Activated T-helper 2 cell treated with anti-CD3 and anti-CD28 coated beads, Interferon-gamma antibody, Interleukin-2, Interleukin-4, amounts not matched to agents 10 μg/mL and 5 μg/mL and 100 μg/mL, durations not matched to agents 14 hours and 24 hours and 36 hours (primary cell): ENCODE measurements around the gene ANK3. TPM values are rescaled to one million over a fixed set of nuclear protein-coding genes. Genes with fewer than 3 reads are reported as not detected.

Source experiments
- DNase-seq: peaks from one replicate; pipeline ENCODE4 v3.0.0; 2021; ENCODE audit warnings: low spot score
- H3K27ac Mint-ChIP-seq: one replicate; pipeline ENCODE4 v1.8.0; 2021; ENCODE audit warnings: mixed read lengths
- H3K27me3 Mint-ChIP-seq: one replicate; pipeline ENCODE4 v1.8.0; 2021; ENCODE audit warnings: low read depth, mixed read lengths
- H3K36me3 Mint-ChIP-seq: one replicate; pipeline ENCODE4 v1.8.0; 2021; ENCODE audit warnings: low read depth, mixed read lengths
- H3K4me1 Mint-ChIP-seq: one replicate; pipeline ENCODE4 v1.8.0; 2021; ENCODE audit warnings: low read depth, mixed read lengths
- H3K4me3 Mint-ChIP-seq: one replicate; pipeline ENCODE4 v1.8.0; 2021; ENCODE audit warnings: low read depth, mild to moderate bottlenecking, moderate library complexity, mixed read lengths
- H3K9me3 Mint-ChIP-seq: one replicate; pipeline ENCODE4 v1.8.0; 2021; ENCODE audit warnings: mixed read lengths
- intact Hi-C: fragments of 100-400 bp; cut with micrococcal nuclease; formaldehyde crosslinking; loops from one replicate; pipeline ENCODE4 v1.15.1; 2023
- total RNA-seq: library from RNA; stranded (reverse); gene quantifications from 2 replicates; pipeline ENCODE4 v1.2.3, GENCODE V29; 2022

ANK3 gene
- total RNA-seq = 14.4 and 16.8 TPM in 2 replicates

DNA sequence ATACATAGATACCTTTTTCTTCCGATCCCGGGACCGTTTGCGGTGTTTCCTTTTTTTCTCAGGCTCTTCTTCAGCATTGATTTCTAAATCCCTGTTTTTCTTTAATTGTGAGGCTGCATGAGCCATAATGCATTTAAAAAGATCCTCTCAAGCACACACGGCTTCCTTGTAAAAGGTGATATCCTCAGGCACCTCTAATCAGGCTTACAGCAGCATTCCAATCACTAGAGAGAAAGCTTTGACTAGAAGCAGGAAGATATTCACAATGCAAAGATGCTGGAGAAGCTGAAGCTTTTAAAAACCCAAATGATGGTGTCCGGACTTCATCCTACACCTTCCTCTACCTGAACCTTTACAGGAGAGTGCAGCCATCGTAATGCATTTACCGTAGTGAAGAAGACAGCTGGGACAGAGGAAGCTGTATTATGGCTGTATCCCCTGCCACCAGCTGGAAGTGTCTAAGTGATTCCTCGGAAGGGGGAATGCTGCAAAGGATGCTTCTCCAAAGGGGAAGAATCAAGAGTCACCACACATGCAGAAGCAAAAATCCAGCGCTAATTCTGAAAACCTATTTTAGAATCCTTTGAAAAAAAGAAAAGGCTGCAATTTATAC, at the start of gene ANK3:
Gene ANK3 (minus strand): TSS at position 463 of the 613 bp plus-strand sequence. CDS start 337 bp downstream, at position 126.
- Mint-ChIP-seq H3K4me1 (peaks cover 7% of the 10 kb centered on the region), H3K9me3 (no peaks in the 10 kb centered on the region), H3K4me3 (no peak within 1 kb of the TSS), H3K27ac (no peak within 1 kb of the TSS), H3K36me3 (no peaks in the 10 kb centered on the region), H3K27me3 (no peaks in the 10 kb centered on the region)
- no peak for DNase-seq
- intact Hi-C loops = no loop called here

DNA sequence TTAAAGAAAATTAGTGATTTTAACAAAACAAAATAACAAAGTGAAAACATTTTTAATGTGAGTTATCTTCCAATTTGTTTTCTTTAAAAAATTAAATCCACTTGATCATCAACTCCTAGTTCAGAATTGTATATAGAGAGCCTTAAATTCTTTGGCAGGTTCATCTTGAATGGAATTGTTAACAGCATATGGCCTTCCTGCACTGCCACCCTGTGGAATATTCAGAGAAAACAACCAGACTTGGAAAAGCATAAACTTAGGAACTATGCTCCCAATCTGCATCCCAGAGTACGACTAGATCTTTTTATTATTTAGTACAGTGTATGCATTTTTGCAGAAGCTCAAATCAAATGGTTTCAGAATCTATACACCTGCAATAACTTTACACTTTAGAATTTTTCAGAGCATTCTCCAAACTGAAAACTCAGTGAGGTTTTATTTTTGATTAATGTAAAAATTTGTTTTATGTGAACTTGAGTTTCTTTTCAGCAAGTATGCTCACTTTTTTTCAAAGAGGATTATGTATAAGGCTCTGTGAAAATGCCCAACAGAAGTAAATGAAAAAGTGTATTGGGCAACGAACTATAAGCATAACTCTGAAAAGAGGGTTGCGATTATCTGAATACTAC, 44.9 kb upstream of the ANK3 start:
- Mint-ChIP-seq H3K36me3 (no peaks in the 10 kb centered on the region), H3K27me3 (no peaks in the 10 kb centered on the region), H3K4me3 (no peak overlapping the region), H3K9me3 (no peaks in the 10 kb centered on the region), H3K27ac (no peak overlapping the region), H3K4me1 (no peaks in the 10 kb centered on the region)
- no peak for DNase-seq
- intact Hi-C loops = loop anchor here (1.0 to 2.0 kb wide), 4 partner anchors 196 to 334 kb away; no protein-coding TSS in a partner anchor

DNA sequence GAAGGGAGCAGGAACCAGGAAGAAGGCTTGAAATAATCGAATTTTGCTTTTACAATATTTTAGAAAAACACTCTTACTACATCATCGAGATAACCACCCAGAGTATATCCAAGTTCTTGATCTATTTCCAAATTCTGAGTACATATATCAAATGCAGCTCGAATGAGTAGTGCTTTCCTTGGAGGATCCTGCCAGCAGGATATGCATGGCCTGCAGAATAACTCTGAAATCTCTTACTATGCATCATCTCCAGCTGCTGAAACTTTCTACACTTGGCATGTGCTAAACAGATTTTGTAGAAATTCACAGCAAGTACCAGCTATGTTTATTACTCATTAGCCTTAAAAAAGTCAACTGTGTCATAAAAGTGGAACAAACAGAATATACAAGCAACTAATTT, 44.0 kb upstream of the ANK3 start:
- intact Hi-C loops = loop anchor here (1.0 to 2.0 kb wide), 4 partner anchors 195 to 333 kb away; no protein-coding TSS in a partner anchor
- Mint-ChIP-seq H3K9me3 (no peaks in the 10 kb centered on the region), H3K4me3 (no peak overlapping the region), H3K4me1 (peaks cover 2% of the 10 kb centered on the region), H3K27ac (no peak overlapping the region), H3K36me3 (no peaks in the 10 kb centered on the region), H3K27me3 (no peaks in the 10 kb centered on the region)
- DNase-seq = no peak

DNA sequence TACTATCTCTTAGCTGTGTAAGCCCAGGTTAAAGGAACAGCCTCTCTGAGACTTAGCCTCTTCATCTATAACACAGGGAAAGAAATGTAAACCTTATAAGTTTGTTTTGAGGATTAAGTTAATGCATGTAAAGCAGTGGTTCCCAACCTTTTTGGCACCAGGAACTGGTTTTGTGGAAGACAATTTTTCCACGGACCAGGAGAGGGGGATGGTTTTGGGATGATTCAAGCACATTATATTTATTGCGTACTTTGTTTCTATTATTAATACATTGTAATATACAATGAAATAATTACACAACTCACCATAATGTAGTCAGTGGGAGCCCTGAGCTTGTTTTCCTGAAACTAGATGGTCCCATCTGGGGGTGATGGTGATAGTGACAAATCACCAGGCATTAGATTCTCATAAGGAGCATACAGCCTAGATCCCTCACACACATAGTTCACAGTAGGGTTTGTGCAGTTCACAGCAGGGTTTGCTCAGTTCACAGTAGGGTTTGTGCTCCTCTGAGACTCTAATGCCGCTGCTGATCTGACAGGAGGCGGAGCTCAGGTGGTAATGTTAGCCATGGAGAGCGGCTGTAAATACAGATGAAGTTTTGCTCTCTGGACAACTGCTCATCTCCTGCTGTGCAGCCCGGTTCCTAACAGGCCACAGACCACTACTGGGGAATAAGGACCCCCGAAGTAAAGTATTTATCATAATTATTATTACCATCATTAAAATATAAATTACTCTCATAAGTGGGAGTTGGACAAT, 41.3 kb upstream of the ANK3 start:
- intact Hi-C loops = no loop called here
- Mint-ChIP-seq H3K9me3 (no peaks in the 10 kb centered on the region), H3K27me3 (no peaks in the 10 kb centered on the region)

DNA sequence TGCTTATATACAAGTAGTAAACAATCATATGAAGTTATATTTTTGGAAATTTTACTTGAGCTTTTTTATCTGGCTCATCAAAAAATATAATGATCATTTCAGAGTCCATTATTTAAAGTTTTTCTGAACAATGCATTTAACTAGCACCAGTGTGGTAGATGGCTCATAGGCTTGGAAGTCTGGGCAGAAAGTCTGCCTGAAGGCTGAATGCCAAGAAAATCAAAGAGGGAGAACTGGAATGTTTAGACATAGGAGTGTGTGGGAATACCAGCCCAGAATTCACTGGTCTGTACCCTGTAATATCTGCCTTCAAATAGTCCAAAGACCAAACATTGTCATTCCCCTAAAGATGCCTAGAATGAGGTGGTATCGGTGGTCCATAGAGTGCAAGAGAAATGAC, 40.3 kb upstream of the ANK3 start:
- no peak overlapping the region for H3K4me3 Mint-ChIP-seq
- H3K27ac Mint-ChIP-seq = no peak overlapping the region
- H3K9me3 Mint-ChIP-seq = no peaks in the 10 kb centered on the region
- DNase-seq = no peak
- peaks cover 3% of the 10 kb centered on the region for H3K27me3 Mint-ChIP-seq
- H3K36me3 Mint-ChIP-seq = no peaks in the 10 kb centered on the region
- H3K4me1 Mint-ChIP-seq = peaks cover 27% of the 10 kb centered on the region
- intact Hi-C loops = no loop called here

More for the DNA sequence above, 41.3 kb upstream of the ANK3 start:
- Mint-ChIP-seq H3K4me3 (no peak overlapping the region), H3K4me1 (peaks cover 26% of the 10 kb centered on the region), H3K36me3 (no peaks in the 10 kb centered on the region), H3K27ac (no peak overlapping the region)
- no peak for DNase-seq

DNA sequence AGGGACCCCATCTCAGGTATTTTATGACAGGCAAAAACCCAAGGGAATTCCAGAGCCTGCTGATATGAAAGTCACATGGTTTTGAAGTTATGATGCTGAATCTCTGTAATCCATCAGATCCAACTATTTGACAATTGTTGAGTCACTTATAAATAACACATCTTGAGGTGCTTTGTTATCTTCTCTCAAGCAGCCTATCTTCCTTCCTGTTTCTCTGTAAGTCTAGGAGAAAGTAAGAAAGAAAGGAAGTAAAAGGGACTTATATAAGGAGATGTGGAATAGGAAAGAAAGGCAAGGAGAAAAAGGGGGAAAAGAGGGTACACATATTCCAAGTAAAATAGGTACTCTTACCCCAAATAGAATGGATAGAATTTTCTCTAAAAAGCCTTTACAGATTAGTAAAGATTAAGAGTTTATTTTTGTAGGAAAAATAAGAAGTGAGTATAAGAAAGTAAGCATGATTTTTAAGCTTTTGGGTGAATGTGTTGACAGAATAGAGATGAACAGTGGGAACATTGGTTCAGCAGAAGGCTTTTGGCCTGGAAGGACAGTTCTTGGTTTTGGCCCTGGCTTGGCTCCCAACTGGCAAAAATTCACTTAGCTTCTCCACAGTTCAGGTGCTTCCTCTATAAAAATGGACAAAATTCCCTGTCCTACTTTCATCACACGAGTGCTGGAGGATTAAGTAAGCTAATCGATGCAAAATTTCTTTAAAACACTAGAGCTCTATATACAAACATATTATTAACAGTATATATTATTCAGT, 39.6 kb upstream of the ANK3 start:
- H3K27ac Mint-ChIP-seq = no peak overlapping the region
- H3K4me1 Mint-ChIP-seq = peaks cover 27% of the 10 kb centered on the region
- no peaks in the 10 kb centered on the region for H3K36me3 Mint-ChIP-seq
- intact Hi-C loops = no loop called here
- H3K27me3 Mint-ChIP-seq = peaks cover 3% of the 10 kb centered on the region
- DNase-seq = no peak
- H3K4me3 Mint-ChIP-seq = no peak overlapping the region
- H3K9me3 Mint-ChIP-seq = no peaks in the 10 kb centered on the region

DNA sequence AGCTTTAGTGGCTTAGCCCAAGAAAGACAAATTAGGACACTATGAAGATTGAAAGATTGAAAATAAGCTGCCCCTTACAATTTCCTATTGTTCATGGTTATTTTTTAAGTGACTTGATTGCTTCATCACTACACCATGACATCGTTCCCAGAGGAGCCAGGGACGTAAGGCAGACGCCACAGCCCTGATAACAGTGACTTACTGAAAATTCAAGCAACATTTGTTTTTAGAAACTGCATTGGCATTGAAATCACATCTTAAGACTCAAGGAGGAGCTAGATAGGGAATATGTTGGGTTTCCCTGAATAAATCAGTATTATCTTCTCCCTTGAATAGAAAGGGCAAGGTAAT, 38.7 kb upstream of the ANK3 start:
- intact Hi-C loops = no loop called here

DNA sequence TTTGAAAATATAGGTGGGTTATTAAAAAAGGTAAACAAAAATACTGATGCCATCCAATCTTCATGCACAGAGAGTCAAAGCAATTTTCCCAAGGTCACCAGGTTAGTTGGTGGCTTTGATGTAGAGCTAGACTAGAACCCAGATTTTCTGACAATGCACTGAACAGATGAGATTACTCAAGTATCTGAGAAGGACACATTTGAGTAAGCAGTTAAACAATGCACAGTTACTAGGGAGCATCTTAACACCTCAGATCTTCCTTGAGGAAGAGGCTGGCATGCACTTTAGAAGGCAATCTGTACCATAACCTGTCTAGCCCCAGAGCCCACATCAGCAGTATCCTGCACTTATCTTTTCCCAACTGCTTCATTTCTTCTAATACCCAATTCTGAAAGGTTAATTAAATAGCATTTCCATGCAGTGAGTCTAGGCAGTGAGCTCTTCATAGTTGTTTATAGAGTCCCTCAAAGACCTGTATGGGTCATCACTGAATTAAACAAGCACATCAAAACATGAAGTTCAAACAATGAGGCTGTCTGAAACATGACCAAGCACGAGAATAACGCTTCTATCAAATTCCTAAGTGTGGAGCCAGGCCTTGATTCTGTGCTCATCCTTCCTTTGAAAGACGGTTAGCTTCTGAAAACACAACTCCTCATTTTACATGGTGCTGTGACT, 38.2 kb upstream of the ANK3 start:
- intact Hi-C loops = no loop called here
- Mint-ChIP-seq H3K36me3 (no peaks in the 10 kb centered on the region), H3K27me3 (peaks cover 3% of the 10 kb centered on the region), H3K4me1 (peaks cover 27% of the 10 kb centered on the region), H3K4me3 (no peak overlapping the region), H3K9me3 (no peaks in the 10 kb centered on the region), H3K27ac (no peak overlapping the region)
- no peak for DNase-seq

More for the DNA sequence above, 38.7 kb upstream of the ANK3 start:
- Mint-ChIP-seq H3K36me3 (no peaks in the 10 kb centered on the region), H3K27ac (no peak overlapping the region), H3K9me3 (no peaks in the 10 kb centered on the region), H3K27me3 (peaks cover 3% of the 10 kb centered on the region), H3K4me3 (no peak overlapping the region), H3K4me1 (peaks cover 27% of the 10 kb centered on the region)
- DNase-seq = no peak

DNA sequence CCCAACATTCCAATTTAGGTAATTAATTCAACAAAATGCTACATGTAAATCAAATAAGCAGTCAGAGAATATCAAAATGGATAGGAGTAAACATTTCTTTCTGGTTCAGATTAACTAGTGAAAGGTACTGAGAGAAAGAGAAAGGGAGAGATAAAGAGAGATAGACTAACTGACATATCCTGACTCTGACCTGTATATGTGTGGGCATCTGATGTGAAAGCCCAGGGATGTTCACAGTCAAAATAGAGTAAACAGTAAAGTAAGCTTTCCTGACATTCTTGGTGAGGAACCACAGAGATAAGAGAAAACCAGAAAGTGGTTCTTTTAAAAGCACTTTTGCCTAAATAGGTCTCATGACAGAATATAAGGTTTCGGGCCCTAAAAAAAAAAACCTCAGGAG, 37.5 kb upstream of the ANK3 start:
- no peaks in the 10 kb centered on the region for H3K36me3 Mint-ChIP-seq
- H3K4me3 Mint-ChIP-seq = no peak overlapping the region
- no peak for DNase-seq
- H3K4me1 Mint-ChIP-seq = peaks cover 27% of the 10 kb centered on the region
- H3K27ac Mint-ChIP-seq = no peak overlapping the region
- intact Hi-C loops = no loop called here
- H3K27me3 Mint-ChIP-seq = peaks cover 3% of the 10 kb centered on the region
- H3K9me3 Mint-ChIP-seq = no peaks in the 10 kb centered on the region

DNA sequence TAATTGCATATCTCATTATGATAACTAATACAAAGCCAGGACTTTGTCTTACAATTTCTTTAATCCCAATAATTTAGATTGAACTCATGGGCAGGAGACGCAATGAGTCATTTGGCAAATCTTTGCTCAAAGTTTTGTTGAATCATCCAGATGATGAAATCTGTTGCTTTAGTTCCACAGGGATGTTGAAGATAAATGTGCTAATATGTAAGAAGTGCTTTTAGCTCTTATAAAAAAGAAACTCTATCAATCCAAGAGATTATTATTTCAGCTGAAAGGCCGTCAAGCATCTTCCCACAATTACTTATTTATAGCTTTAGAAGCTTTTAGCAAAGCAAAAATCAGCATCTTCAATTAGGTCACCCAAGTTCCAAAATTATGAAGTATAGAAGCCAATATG, 36.8 kb upstream of the ANK3 start:
- intact Hi-C loops = no loop called here
- peaks cover 27% of the 10 kb centered on the region for H3K4me1 Mint-ChIP-seq
- no peaks in the 10 kb centered on the region for H3K9me3 Mint-ChIP-seq
- H3K36me3 Mint-ChIP-seq = no peaks in the 10 kb centered on the region
- peaks cover 3% of the 10 kb centered on the region for H3K27me3 Mint-ChIP-seq
- H3K27ac Mint-ChIP-seq = no peak overlapping the region
- no peak overlapping the region for H3K4me3 Mint-ChIP-seq
- no peak for DNase-seq

DNA sequence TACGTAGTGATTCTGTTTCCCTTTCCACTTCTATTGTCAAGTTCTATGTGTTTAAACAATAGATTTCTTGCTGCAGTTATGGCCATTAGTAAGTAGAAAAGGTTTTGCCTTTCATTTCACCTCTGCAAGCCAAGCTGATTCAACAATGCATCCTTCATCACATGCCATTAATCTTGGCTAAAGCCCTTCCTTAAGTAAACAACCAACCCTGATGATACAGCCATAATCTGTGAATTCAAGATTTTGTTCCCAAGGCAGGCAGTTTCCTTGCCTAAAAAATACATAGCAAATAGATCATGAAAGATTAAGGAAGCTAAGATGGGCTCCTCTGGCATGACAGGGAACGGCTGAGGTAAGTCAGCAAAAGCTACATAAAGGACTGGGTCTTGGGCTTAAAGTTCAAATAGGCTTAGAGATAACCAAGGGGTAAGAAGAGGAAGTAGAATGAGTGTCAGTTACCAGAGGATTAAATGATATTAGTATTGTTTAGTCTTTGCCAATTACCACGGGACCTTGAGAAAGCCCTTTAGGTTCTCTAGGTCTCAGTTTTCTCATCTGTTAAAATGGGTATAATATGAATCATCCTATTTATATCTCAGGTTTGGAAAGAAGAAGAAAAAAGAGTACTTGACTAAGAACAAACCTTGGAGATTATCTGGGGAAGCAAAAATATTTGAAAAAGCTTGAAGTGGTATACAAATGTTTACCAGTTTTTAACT, 35.9 kb upstream of the ANK3 start:
- intact Hi-C loops = no loop called here
- Mint-ChIP-seq H3K36me3 (no peaks in the 10 kb centered on the region), H3K27ac (no peak overlapping the region), H3K27me3 (peaks cover 3% of the 10 kb centered on the region), H3K4me3 (no peak overlapping the region), H3K9me3 (no peaks in the 10 kb centered on the region), H3K4me1 (peaks cover 27% of the 10 kb centered on the region)
- DNase-seq = no peak

DNA sequence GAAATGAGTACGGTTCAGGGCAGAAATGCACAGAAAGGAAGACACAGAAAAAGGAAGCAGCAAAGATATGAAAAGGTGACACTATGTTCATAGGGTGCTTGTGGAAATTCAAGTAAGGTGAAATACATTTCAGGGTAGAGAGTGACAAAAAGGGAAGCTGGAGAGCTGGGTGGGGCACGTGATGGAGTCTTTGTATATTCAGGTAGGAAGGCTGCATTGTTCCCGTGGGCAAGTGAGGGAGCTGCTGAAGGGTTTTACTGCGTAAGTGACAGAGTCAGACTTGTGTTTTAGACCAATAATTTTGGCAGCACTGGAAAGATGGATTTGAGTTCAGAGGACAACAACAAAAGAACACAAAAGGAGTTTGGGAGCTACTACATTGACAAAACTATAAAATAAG, 35.3 kb upstream of the ANK3 start:
- Mint-ChIP-seq H3K9me3 (no peaks in the 10 kb centered on the region), H3K27me3 (peaks cover 3% of the 10 kb centered on the region), H3K27ac (no peak overlapping the region), H3K36me3 (no peaks in the 10 kb centered on the region), H3K4me1 (peaks cover 27% of the 10 kb centered on the region), H3K4me3 (no peak overlapping the region)
- no peak for DNase-seq
- intact Hi-C loops = no loop called here
